ENCODE results near the gene ADGRB3. TPM values are rescaled to one million over a fixed set of nuclear protein-coding genes. Genes with fewer than 3 reads are reported as not detected.
"Not testable (repeated sequence)": the region's sequence is repeated elsewhere in the genome, so short reads cannot be mapped to it uniquely, and the experiment has no call there.

The ADGRB3 gene
- total and polyA plus RNA-seq, 10 donors: 0.09 to 4.1 (median 1.1) TPM

- no peak for TF ChIP-seq POLR2AphosphoS5 (IDR thresholded peaks at IDR 0.05)
- TF ChIP-seq POLR2A (IDR thresholded peaks at IDR 0.05): no peak
- TF ChIP-seq CTCF (IDR thresholded peaks at IDR 0.05 in 8 of 11, conservative IDR thresholded peaks at IDR 0.05 in 3 of 11): no peak
- Histone ChIP-seq H3K4me1 (no peaks in the 10 kb centered on the region), H3K4me3 (no peak overlapping the region), H3K36me3 (no peaks in the 10 kb centered on the region), H3K27ac (no peak overlapping the region), H3K9me3 (peaks cover 0 to 5% (median 0%) of the 10 kb centered on the region in 8 donors), H3K27me3 (replicated peaks in 1 of 7) (no peaks in the 10 kb centered on the region)
- WGBS, 5 donors: 75 to 88% (median 84%) methylated on average over 3 of the region's 3 CpGs
- intact Hi-C loops (cut with DNase I; ENCODE audit: low total_unique reads): no loop called here
- DNase-seq: no peak
Observed at GRCh38 chr6:68911334-68911733, 276.3 kb downstream of the ADGRB3 start.

DNA sequence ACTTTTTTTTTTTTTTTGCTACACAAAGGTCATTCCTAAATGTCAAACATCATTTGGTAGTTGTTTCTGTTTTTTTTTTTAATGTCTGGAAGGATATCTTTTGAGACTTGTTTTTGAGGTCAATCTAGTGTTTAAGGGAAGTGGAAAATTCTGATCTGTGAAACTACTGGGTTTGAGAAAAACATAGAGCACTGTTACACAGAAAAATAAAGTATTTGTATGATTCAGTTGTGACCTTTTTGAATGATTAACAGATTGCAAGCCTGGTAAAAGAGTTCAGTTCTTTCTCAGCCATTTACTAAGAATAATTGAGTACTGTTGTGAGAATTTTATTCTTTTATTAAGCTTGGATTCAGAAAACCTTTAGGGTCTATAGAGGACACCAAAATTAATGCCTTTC lies 276.7 kb downstream of the ADGRB3 start:
- Histone ChIP-seq H3K27me3 (replicated peaks in 1 of 7) (no peaks in the 10 kb centered on the region), H3K27ac (peak overlapping the region in 1 of 8 donors; percentile 20), H3K36me3 (no peaks in the 10 kb centered on the region), H3K4me3 (no peak overlapping the region), H3K9me3 (peaks cover 0 to 5% (median 0%) of the 10 kb centered on the region in 8 donors), H3K4me1 (no peaks in the 10 kb centered on the region)
- intact Hi-C loops (cut with DNase I; ENCODE audit: low total_unique reads): no loop called here
- no peak for TF ChIP-seq POLR2AphosphoS5 (IDR thresholded peaks at IDR 0.05)
- no peak for TF ChIP-seq CTCF (IDR thresholded peaks at IDR 0.05 in 8 of 11, conservative IDR thresholded peaks at IDR 0.05 in 3 of 11)
- no peak for TF ChIP-seq POLR2A (IDR thresholded peaks at IDR 0.05)
- no peak for DNase-seq

DNA sequence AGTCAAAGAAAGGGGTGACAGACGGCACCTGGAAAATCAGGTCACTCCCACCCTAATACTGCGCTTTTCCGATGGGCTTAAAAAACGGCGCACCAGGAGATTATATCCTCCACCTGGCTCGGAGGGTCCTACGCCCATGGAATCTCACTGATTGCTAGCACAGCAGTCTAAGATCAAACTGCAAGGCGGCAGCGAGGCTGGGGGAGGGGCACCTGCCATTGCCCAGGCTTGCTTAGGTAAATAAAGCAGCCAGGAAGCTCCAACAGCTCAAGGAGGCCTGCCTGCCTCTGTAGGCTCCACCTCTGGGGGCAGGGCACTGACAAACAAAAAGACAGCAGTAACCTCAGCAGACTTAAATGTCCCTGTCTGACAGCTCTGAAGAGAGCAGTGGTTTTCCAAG lies 277.7 kb downstream of the ADGRB3 start:
- H3K9me3 ChIP-seq; H3K4me1 ChIP-seq; H3K36me3 ChIP-seq; H3K27ac ChIP-seq; DNase-seq; intact Hi-C loops (cut with DNase I; ENCODE audit: low total_unique reads); H3K27me3 ChIP-seq (replicated peaks in 1 of 7); H3K4me3 ChIP-seq: not testable (repeated sequence)
- WGBS, 5 donors: 92 to 96% (median 93%) methylated on average over 9 of the region's 9 CpGs

GRCh38 chr6:68915586-68915985 lies 280.5 kb downstream of the ADGRB3 start:
- Histone ChIP-seq H3K27ac (no peak overlapping the region), H3K9me3 (peaks cover 0 to 5% (median 0%) of the 10 kb centered on the region in 8 donors), H3K36me3 (no peaks in the 10 kb centered on the region), H3K4me1 (no peaks in the 10 kb centered on the region), H3K27me3 (replicated peaks in 1 of 7) (no peaks in the 10 kb centered on the region), H3K4me3 (no peak overlapping the region)
- DNase-seq: no peak
- WGBS, 5 donors: 77 to 90% (median 85%) methylated on average over 2 of the region's 2 CpGs
- no peak for TF ChIP-seq CTCF (IDR thresholded peaks at IDR 0.05 in 8 of 11, conservative IDR thresholded peaks at IDR 0.05 in 3 of 11)
- TF ChIP-seq POLR2AphosphoS5 (IDR thresholded peaks at IDR 0.05): no peak
- no peak for TF ChIP-seq POLR2A (IDR thresholded peaks at IDR 0.05)
- intact Hi-C loops (cut with DNase I; ENCODE audit: low total_unique reads): no loop called here

GRCh38 chr6:68919537-68919936 lies 284.5 kb downstream of the ADGRB3 start:
- no peak for DNase-seq
- Histone ChIP-seq H3K27me3 (replicated peaks in 1 of 7) (no peaks in the 10 kb centered on the region), H3K9me3 (no peaks in the 10 kb centered on the region), H3K4me3 (no peak overlapping the region), H3K36me3 (no peaks in the 10 kb centered on the region), H3K27ac (no peak overlapping the region), H3K4me1 (no peaks in the 10 kb centered on the region)
- TF ChIP-seq POLR2A (IDR thresholded peaks at IDR 0.05) (no peak), CTCF (IDR thresholded peaks at IDR 0.05 in 8 of 11, conservative IDR thresholded peaks at IDR 0.05 in 3 of 11) (no peak), POLR2AphosphoS5 (IDR thresholded peaks at IDR 0.05) (no peak)
- 63 to 87% (median 77%) methylated on average over 3 of the region's 3 CpGs for WGBS, 5 donors
- intact Hi-C loops (cut with DNase I; ENCODE audit: low total_unique reads): no loop called here

Data from spleen (tissue), 11 donors.